GM18873 (cell line): ENCODE data around the gene OR56A5.

ENCODE experiments used
- ATAC-seq: cut with Tn5 transposase; IDR thresholded peaks from one replicate; pipeline ENCODE4 v1.9.1; 2021; ENCODE audit warnings: mild to moderate bottlenecking, moderate library complexity, moderate number of reproducible peaks; ENCODE audit not compliant: unreplicated experiment, low FRiP score

Gene OR56A5

GRCh38 chr11:5933116-5933515 is 35.2 kb downstream of the OR56A5 start:
- no peak for ATAC-seq

GRCh38 chr11:5932671-5933070 is 35.6 kb downstream of the OR56A5 start:
- ATAC-seq, result no peak

GRCh38 chr11:5931061-5931460 is 37.2 kb downstream of the OR56A5 start:
- no peak for ATAC-seq

GRCh38 chr11:5930614-5931013 is 37.7 kb downstream of the OR56A5 start:
- ATAC-seq, result no peak

GRCh38 chr11:5929571-5930368 is 38.5 kb downstream of the OR56A5 start:
- ATAC-seq, result no peak

- no peak for ATAC-seq
Measured at GRCh38 chr11:5928811-5929210, 39.5 kb downstream of the OR56A5 start.

- ATAC-seq, result no peak
Measured at GRCh38 chr11:5928271-5928670, 40.0 kb downstream of the OR56A5 start.

- no peak for ATAC-seq
Measured at GRCh38 chr11:5923794-5924193, 44.5 kb downstream of the OR56A5 start.

- ATAC-seq, result peak; percentile 16
Measured at GRCh38 chr11:5923427-5923776, 44.9 kb downstream of the OR56A5 start.

- peak; percentile 67 for ATAC-seq
Measured at GRCh38 chr11:5922749-5923426, 45.4 kb downstream of the OR56A5 start.
